NOMO-1 (cell line): Measurements from ENCODE around the gene FRMD4A.
"Not testable (repeated sequence)": the region's sequence is repeated elsewhere in the genome, so short reads cannot be mapped to it uniquely, and the experiment has no call there.

Source experiments
- DNase-seq, 2 experiments: peaks; one replicate each; lab custom pipeline; 2025; ENCODE audit not compliant: unreplicated experiment in 2 of 2; lab: John Stamatoyannopoulos, UW

The FRMD4A gene

GRCh38 chr10:14116837-14117236, 213.9 kb downstream of the FRMD4A start:
- DNase-seq: no peak

GRCh38 chr10:14116021-14116420, 214.7 kb downstream of the FRMD4A start:
- DNase-seq: no peak

GRCh38 chr10:14114791-14115190, 215.9 kb downstream of the FRMD4A start:
- DNase-seq: no peak

- no peak for DNase-seq
These were observed 218.7 kb downstream of the FRMD4A start for GRCh38 chr10:14112056-14112455.

GRCh38 chr10:14111208-14111607, 219.5 kb downstream of the FRMD4A start:
- no peak for DNase-seq

GRCh38 chr10:14106828-14107227, 223.9 kb downstream of the FRMD4A start:
- DNase-seq: no peak

GRCh38 chr10:14102056-14102455, 228.7 kb downstream of the FRMD4A start:
- DNase-seq: no peak

- no peak for DNase-seq
These were observed 230.8 kb downstream of the FRMD4A start for GRCh38 chr10:14099885-14100284.

- no peak for DNase-seq
These were observed 236.8 kb downstream of the FRMD4A start for GRCh38 chr10:14093730-14094484.

- DNase-seq: no peak
These were observed 237.9 kb downstream of the FRMD4A start for GRCh38 chr10:14092799-14093198.

GRCh38 chr10:14089556-14090292, 241.0 kb downstream of the FRMD4A start:
- no peak for DNase-seq

- DNase-seq: no peak
These were observed 243.2 kb downstream of the FRMD4A start for GRCh38 chr10:14087566-14087965.

- DNase-seq: no peak
These were observed 244.1 kb downstream of the FRMD4A start for GRCh38 chr10:14086596-14086995.

- DNase-seq: no peak
These were observed 245.8 kb downstream of the FRMD4A start for GRCh38 chr10:14084875-14085274.

- DNase-seq: no peak
These were observed 249.9 kb downstream of the FRMD4A start for GRCh38 chr10:14080795-14081194.

GRCh38 chr10:14077430-14077829, 253.3 kb downstream of the FRMD4A start:
- DNase-seq: no peak

GRCh38 chr10:14074062-14074884, 256.5 kb downstream of the FRMD4A start:
- no peak for DNase-seq

GRCh38 chr10:14072541-14072940, 258.2 kb downstream of the FRMD4A start:
- DNase-seq: no peak

- no peak for DNase-seq
These were observed 258.8 kb downstream of the FRMD4A start for GRCh38 chr10:14071956-14072355.

GRCh38 chr10:14068601-14069250, 262.0 kb downstream of the FRMD4A start:
- no peak for DNase-seq

- not testable (repeated sequence) for DNase-seq
These were observed 263.1 kb downstream of the FRMD4A start for GRCh38 chr10:14067638-14068037.
